Astrocyte (in vitro differentiated cells and primary cell): ENCODE results near the gene CGN. TPM values are rescaled to one million over a fixed set of nuclear protein-coding genes. Genes with fewer than 3 reads are reported as not detected.
A peak's percentile ranks its signal among the peaks of the same experiment; 100 is the strongest.

ENCODE experiments used
- DNase-seq: peaks from one replicate; pipeline ENCODE4 v3.0.0-alpha.2; 2010; ENCODE audit warnings: low read depth
- FAIRE-seq: peaks from 2 replicates; lab custom pipeline; 2011; peaks lifted over from hg19 to GRCh38; lab: Jason Lieb, UNC
- H2AFZ ChIP-seq: 2 replicates; pipeline ENCODE4 v1.6.0; 2012; ENCODE audit warnings: low read depth, low read length, inconsistent platforms
- H3K27ac ChIP-seq: 2 replicates; pipeline ENCODE4 v1.5.1; 2011; ENCODE audit warnings: low read depth, low read length, inconsistent platforms
- H3K27me3 ChIP-seq: 2 replicates; pipeline ENCODE4 v1.6.0; 2011; ENCODE audit warnings: low read length, inconsistent platforms; ENCODE audit not compliant: insufficient read depth
- H3K36me3 ChIP-seq: 2 replicates; pipeline ENCODE4 v1.5.1; 2011; ENCODE audit warnings: low read length, inconsistent platforms; ENCODE audit not compliant: insufficient read depth
- H3K4me1 ChIP-seq: 2 replicates; pipeline ENCODE4 v1.5.1; 2011; ENCODE audit warnings: low read length, inconsistent platforms; ENCODE audit not compliant: insufficient read depth
- H3K4me2 ChIP-seq: 2 replicates; pipeline ENCODE4 v1.6.0; 2012; ENCODE audit warnings: low read length, inconsistent platforms
- H3K4me3 ChIP-seq: 2 replicates; pipeline ENCODE4 v1.5.1; 2011; ENCODE audit warnings: low read depth, mild to moderate bottlenecking, low read length, inconsistent platforms; ENCODE audit not compliant: insufficient read depth
- H3K79me2 ChIP-seq: 2 replicates; pipeline ENCODE4 v1.6.0; 2012; ENCODE audit warnings: mild to moderate bottlenecking, low read length, inconsistent platforms; ENCODE audit not compliant: insufficient read depth
- H3K9ac ChIP-seq: 2 replicates; pipeline ENCODE4 v1.6.0; 2012; ENCODE audit warnings: mild to moderate bottlenecking, low read length, inconsistent platforms
- H3K9me3 ChIP-seq: 2 replicates; pipeline ENCODE4 v1.5.1; 2012; ENCODE audit warnings: low read depth, mild to moderate bottlenecking, low read length, inconsistent platforms; ENCODE audit not compliant: insufficient read depth
- H4K20me1 ChIP-seq: 2 replicates; pipeline ENCODE4 v1.6.0; 2012; ENCODE audit warnings: low read length, inconsistent platforms; ENCODE audit not compliant: insufficient read depth
- H3K27ac Mint-ChIP-seq: one replicate; pipeline ENCODE4 v1.8.0; 2021; ENCODE audit warnings: mild to moderate bottlenecking, mixed read lengths; ENCODE audit not compliant: unreplicated experiment
- H3K27me3 Mint-ChIP-seq: one replicate; pipeline ENCODE4 v1.8.0; 2021; ENCODE audit warnings: low read depth, mixed read lengths; ENCODE audit not compliant: unreplicated experiment
- H3K36me3 Mint-ChIP-seq: one replicate; pipeline ENCODE4 v1.8.0; 2021; ENCODE audit warnings: low read depth, mixed read lengths; ENCODE audit not compliant: unreplicated experiment
- H3K4me1 Mint-ChIP-seq: one replicate; pipeline ENCODE4 v1.8.0; 2021; ENCODE audit warnings: low read depth, mixed read lengths; ENCODE audit not compliant: unreplicated experiment
- H3K4me3 Mint-ChIP-seq: one replicate; pipeline ENCODE4 v1.8.0; 2021; ENCODE audit warnings: mild to moderate bottlenecking, moderate library complexity, mixed read lengths; ENCODE audit not compliant: unreplicated experiment
- H3K9me3 Mint-ChIP-seq: one replicate; pipeline ENCODE4 v1.8.0; 2021; ENCODE audit warnings: mild to moderate bottlenecking, mixed read lengths; ENCODE audit not compliant: unreplicated experiment
- CTCF ChIP-seq: IDR thresholded peaks from 2 replicates; pipeline ENCODE4 v1.5.1; 2011; ENCODE audit warnings: low read depth, mild to moderate bottlenecking, inconsistent platforms, low read length, moderate library complexity; ENCODE audit not compliant: insufficient read depth
- EZH2 ChIP-seq: IDR thresholded peaks from 2 replicates; pipeline ENCODE4 v1.6.1; 2012; ENCODE audit warnings: mild to moderate bottlenecking, low read length, inconsistent platforms; ENCODE audit not compliant: insufficient read depth
- total RNA-seq: library from RNA; stranded (reverse); gene quantifications from 2 replicates; pipeline ENCODE4 v1.2.1, GENCODE V29; 2021

CGN gene
- total RNA-seq, 1 donor from 2014 or later, result 8.9 TPM

- no peaks in the 10 kb centered on the region for H3K36me3 Mint-ChIP-seq
- Histone ChIP-seq H3K27me3 (peaks cover 11% of the 10 kb centered on the region), H3K4me1 (no peaks in the 10 kb centered on the region), H3K4me2 (no peak overlapping the region), H3K9me3 (no peaks in the 10 kb centered on the region), H3K36me3 (no peaks in the 10 kb centered on the region), H3K9ac (no peak overlapping the region), H4K20me1 (no peaks in the 10 kb centered on the region), H3K4me3 (no peak overlapping the region), H2AFZ (no peak overlapping the region), H3K27ac (no peak overlapping the region), H3K79me2 (no peaks in the 10 kb centered on the region)
- TF ChIP-seq EZH2 (no peak), CTCF (no peak)
- peaks cover 10% of the 10 kb centered on the region for H3K27me3 Mint-ChIP-seq
- no peaks in the 10 kb centered on the region for H3K9me3 Mint-ChIP-seq
- DNase-seq (no peak), FAIRE-seq (no peak)
- H3K4me1 Mint-ChIP-seq, result peaks cover under 1% of the 10 kb centered on the region
- no peak overlapping the region for H3K27ac Mint-ChIP-seq
- H3K4me3 Mint-ChIP-seq, result no peak overlapping the region
Observed at GRCh38 chr1:151465026-151465425, 46.2 kb upstream of the CGN start.

- Histone ChIP-seq H3K9ac (peak overlapping the region; percentile 62), H3K79me2 (no peaks in the 10 kb centered on the region), H3K9me3 (no peaks in the 10 kb centered on the region), H2AFZ (peak overlapping the region; percentile 87), H3K4me3 (peak overlapping the region; percentile 50), H3K27ac (no peak overlapping the region), H3K27me3 (no peaks in the 10 kb centered on the region), H3K36me3 (no peaks in the 10 kb centered on the region), H3K4me2 (peak overlapping the region; percentile 83), H3K4me1 (peaks cover 4% of the 10 kb centered on the region), H4K20me1 (no peaks in the 10 kb centered on the region)
- DNase-seq (peak; percentile 54), FAIRE-seq (no peak)
- Mint-ChIP-seq H3K27ac (no peak overlapping the region), H3K4me3 (no peak overlapping the region), H3K9me3 (no peaks in the 10 kb centered on the region), H3K27me3 (no peaks in the 10 kb centered on the region), H3K4me1 (peaks cover 7% of the 10 kb centered on the region), H3K36me3 (no peaks in the 10 kb centered on the region)
- TF ChIP-seq CTCF (no peak), EZH2 (no peak)
Observed at GRCh38 chr1:151472856-151473731, 38.1 kb upstream of the CGN start.

- Mint-ChIP-seq H3K9me3 (no peaks in the 10 kb centered on the region), H3K27me3 (no peaks in the 10 kb centered on the region), H3K4me1 (peaks cover 16% of the 10 kb centered on the region), H3K4me3 (no peak overlapping the region), H3K27ac (no peak overlapping the region), H3K36me3 (no peaks in the 10 kb centered on the region)
- Histone ChIP-seq H3K36me3 (no peaks in the 10 kb centered on the region), H3K4me1 (peaks cover 4% of the 10 kb centered on the region), H3K27ac (no peak overlapping the region), H3K27me3 (no peaks in the 10 kb centered on the region), H3K9ac (no peak overlapping the region), H3K4me2 (no peak overlapping the region), H2AFZ (no peak overlapping the region), H3K4me3 (no peak overlapping the region), H3K79me2 (no peaks in the 10 kb centered on the region), H4K20me1 (no peaks in the 10 kb centered on the region), H3K9me3 (no peaks in the 10 kb centered on the region)
- FAIRE-seq (no peak), DNase-seq (no peak)
- TF ChIP-seq CTCF, result no peak
- TF ChIP-seq EZH2, result no peak
Observed at GRCh38 chr1:151474745-151475144, 36.4 kb upstream of the CGN start.
